Measurements from ENCODE around the gene ATP6V1A. TPM values are rescaled to one million over a fixed set of nuclear protein-coding genes. Genes with fewer than 3 reads are reported as not detected.

The ATP6V1A gene
- total and polyA plus RNA-seq, 8 donors, result 4.3 to 75.6 (median 13.0) TPM

- no peaks in the 10 kb centered on the region for H3K27me3 ChIP-seq
- WGBS, 5 donors, result 68 to 79% (median 71%) methylated on average over 4 of the region's 4 CpGs
- H3K9me3 ChIP-seq, result no peaks in the 10 kb centered on the region
- DNase-seq, result no peak
- H3K27ac ChIP-seq, result no peak overlapping the region
- no peak overlapping the region for H3K4me3 ChIP-seq
- H3K36me3 ChIP-seq, result no peaks in the 10 kb centered on the region
- H3K4me1 ChIP-seq, result peaks cover 0 to 54% (median 23%) of the 10 kb centered on the region in 4 donors
- intact Hi-C loops (cut with DNase I; ENCODE audit: low total_unique reads), result no loop called here
- no peak for TF ChIP-seq CTCF (IDR thresholded peaks at IDR 0.05)
- TF ChIP-seq EP300 (IDR thresholded peaks at IDR 0.05), result no peak
Measured at GRCh38 chr3:113753376-113753985, 6.6 kb downstream of the ATP6V1A start.

DNA sequence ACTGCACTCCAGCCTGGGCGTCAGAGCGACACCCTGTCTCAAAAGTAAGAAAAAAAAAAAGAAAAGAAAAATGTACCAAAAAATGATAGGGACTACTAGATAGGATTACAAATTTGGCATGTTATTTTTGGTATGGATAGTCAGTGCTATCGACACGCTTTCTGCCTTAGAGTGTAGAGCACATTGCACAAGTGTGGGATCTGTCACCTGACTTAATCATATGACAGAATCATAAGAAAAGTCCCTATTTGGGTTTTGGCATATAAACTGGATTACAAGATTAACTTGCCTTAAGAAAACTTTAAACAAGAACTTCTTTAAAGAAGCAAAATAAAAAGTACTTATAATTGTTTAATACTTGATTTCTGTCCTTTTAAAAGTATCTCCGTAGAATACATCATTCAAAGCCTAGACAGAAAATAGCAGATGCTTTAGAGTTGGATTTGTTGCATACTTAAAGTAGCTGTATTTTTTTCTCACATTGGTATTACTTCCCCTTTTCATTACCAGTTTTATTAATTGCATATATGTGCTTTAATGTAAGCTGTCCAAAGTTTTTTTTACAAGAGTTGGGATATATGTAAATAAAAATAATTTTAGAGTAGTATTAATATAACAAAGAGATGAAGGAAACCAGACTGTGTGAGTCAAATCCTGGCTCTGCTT, 7.8 kb downstream of the ATP6V1A start:
- no peak for TF ChIP-seq EP300 (IDR thresholded peaks at IDR 0.05)
- no peak for TF ChIP-seq POLR2AphosphoS5 (IDR thresholded peaks at IDR 0.05)
- TF ChIP-seq POLR2A (IDR thresholded peaks at IDR 0.05), result no peak
- no peak for TF ChIP-seq CTCF (IDR thresholded peaks at IDR 0.05)
- DNase-seq, result no peak
- H3K27me3 ChIP-seq, result no peaks in the 10 kb centered on the region
- H3K36me3 ChIP-seq, result no peaks in the 10 kb centered on the region
- WGBS, 5 donors, result 72 to 93% (median 85%) methylated on average over 5 of the region's 5 CpGs
- H3K27ac ChIP-seq, result peak overlapping the region in 1 of 5 donors; percentile 20
- intact Hi-C loops (cut with DNase I; ENCODE audit: low total_unique reads), result no loop called here
- H3K4me1 ChIP-seq, result peaks cover 0 to 43% (median 16%) of the 10 kb centered on the region in 4 donors
- H3K9me3 ChIP-seq, result no peaks in the 10 kb centered on the region
- H3K4me3 ChIP-seq, result no peak overlapping the region

DNA sequence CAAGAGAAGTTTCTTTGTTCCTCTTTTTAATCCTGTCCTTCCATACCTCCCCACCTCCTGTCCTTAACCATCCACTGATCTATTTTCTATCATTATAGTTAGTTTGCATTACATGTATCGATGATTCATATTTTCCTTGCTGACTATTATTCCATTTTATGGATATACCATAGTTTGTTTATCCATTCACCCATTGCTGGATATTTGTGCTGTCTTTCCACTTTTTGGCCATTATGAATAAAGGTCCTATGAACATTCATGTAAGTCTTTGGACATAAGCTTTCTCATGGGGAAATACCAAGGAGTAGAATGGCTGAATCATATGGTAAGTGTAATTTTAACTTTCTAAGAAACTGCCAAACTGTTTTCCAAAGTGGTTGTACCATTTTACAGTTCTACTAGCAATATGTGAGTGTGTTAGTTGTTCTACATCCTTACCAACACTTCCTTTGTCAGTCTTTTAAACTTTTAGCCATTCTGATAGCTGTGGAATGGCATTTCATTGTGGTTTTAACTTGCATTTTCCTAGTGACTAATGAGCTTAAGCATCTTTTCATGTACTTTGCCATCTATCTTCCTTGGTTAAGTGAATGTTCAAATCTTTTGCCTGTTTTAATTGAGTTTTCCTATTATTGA, 11.7 kb downstream of the ATP6V1A start:
- Histone ChIP-seq H3K4me3 (no peak overlapping the region), H3K4me1 (peaks cover 0 to 20% (median 7%) of the 10 kb centered on the region in 4 donors), H3K9me3 (no peaks in the 10 kb centered on the region), H3K27me3 (no peaks in the 10 kb centered on the region), H3K27ac (no peak overlapping the region), H3K36me3 (peaks cover 0 to 4% (median 0%) of the 10 kb centered on the region in 4 donors)
- DNase-seq, result no peak
- no peak for TF ChIP-seq POLR2AphosphoS5 (IDR thresholded peaks at IDR 0.05)
- TF ChIP-seq CTCF (IDR thresholded peaks at IDR 0.05), result no peak
- TF ChIP-seq POLR2A (IDR thresholded peaks at IDR 0.05), result no peak
- TF ChIP-seq EP300 (IDR thresholded peaks at IDR 0.05), result no peak
- intact Hi-C loops (cut with DNase I; ENCODE audit: low total_unique reads), result no loop called here
- WGBS, 5 donors, result 97 to 100% (median 99%) methylated on average over 1 of the region's 1 CpG

DNA sequence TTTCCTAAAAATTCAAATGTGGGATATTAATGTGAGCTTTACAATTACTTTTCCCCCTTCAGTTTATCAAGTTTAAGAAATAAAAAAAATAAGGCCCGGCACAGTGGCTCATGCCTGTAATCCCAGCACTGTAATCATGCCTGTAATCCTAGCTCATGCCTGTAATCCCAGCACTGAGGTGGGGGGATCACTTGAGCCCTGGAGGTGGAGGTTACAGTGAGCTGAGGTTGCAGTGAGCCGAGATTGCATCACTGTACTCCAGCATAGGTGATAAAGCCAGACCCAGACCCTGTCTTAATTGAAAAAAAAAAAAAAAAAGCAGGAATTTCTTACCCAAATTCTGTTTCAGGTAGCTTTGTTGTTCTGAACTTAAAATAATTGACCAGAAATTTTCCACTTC, 17.9 kb downstream of the ATP6V1A start:
- no peak for TF ChIP-seq POLR2AphosphoS5 (IDR thresholded peaks at IDR 0.05)
- no peak for TF ChIP-seq EP300 (IDR thresholded peaks at IDR 0.05)
- TF ChIP-seq CTCF (IDR thresholded peaks at IDR 0.05), result no peak
- no peak for TF ChIP-seq POLR2A (IDR thresholded peaks at IDR 0.05)
- Histone ChIP-seq H3K4me1 (peaks cover 0 to 7% (median 2%) of the 10 kb centered on the region in 4 donors), H3K27me3 (no peaks in the 10 kb centered on the region), H3K27ac (no peak overlapping the region), H3K36me3 (peaks cover 0 to 13% (median 2%) of the 10 kb centered on the region in 4 donors), H3K4me3 (no peak overlapping the region), H3K9me3 (no peaks in the 10 kb centered on the region)
- intact Hi-C loops (cut with DNase I; ENCODE audit: low total_unique reads), result no loop called here
- 92 to 98% (median 95%) methylated on average over 2 of the region's 2 CpGs for WGBS, 5 donors
- DNase-seq, result no peak
